ENCODE results near the gene LRG1. TPM values are rescaled to one million over a fixed set of nuclear protein-coding genes. Genes with fewer than 3 reads are reported as not detected.

LRG1 gene
- total RNA-seq, 1 donor from 2014 or later = 0.40 TPM

DNA sequence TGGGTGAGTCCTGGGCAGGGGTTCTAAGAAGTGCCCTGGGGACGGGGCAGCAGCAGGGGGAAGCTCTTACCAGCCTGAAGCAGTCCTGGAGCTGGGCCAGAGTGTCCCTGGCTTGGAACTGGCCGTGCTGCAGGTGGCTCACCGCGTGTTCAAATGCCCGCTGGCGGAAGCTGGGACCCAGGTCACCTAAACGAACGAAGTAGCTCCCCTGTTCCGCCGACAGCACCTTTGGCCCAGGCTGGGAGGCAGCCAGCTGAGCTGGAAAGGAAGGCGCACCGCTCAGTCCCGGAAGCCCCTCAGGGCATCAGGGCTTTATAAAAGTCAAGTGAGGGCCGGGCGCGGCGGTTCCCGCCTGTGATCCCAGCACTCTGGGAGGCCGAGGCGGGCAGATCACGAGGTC, 31.1 kb downstream of the LRG1 start:
- intact Hi-C loops (cut with micrococcal nuclease) = no loop called here
- no peak overlapping the region for H3K27ac Mint-ChIP-seq
- H3K27me3 Mint-ChIP-seq = no peaks in the 10 kb centered on the region
- H3K4me1 Mint-ChIP-seq = peaks cover 8% of the 10 kb centered on the region
- no peak overlapping the region for H3K4me3 Mint-ChIP-seq
- H3K36me3 Mint-ChIP-seq (ENCODE audit: low read depth) = peaks cover 7% of the 10 kb centered on the region
- DNase-seq = no peak
- no peaks in the 10 kb centered on the region for H3K9me3 Mint-ChIP-seq

DNA sequence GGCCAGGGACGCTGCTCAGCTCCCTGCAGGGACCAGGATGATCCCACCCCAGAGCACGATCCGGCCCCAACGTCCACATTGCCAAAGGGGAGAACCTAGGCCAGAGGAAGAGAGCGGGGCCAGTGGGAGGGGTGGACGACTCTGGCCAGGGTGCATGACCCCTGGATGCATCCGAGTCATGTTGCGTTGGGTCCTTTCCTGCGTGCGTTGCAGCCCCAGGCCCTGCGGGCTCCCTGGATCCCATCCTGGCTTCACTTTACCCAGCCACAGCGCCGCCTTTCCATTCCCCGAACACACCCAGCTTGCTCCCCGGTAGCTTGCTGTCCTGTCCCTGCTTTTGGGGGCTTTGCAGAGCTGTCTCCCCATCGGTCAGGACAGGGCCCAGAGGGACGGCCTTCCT, 32.0 kb downstream of the LRG1 start:
- no peak for DNase-seq
- Mint-ChIP-seq H3K9me3 (no peaks in the 10 kb centered on the region), H3K36me3 (ENCODE audit: low read depth) (peaks cover 7% of the 10 kb centered on the region), H3K27ac (no peak overlapping the region), H3K4me3 (no peak overlapping the region), H3K27me3 (no peaks in the 10 kb centered on the region), H3K4me1 (peaks cover 8% of the 10 kb centered on the region)
- intact Hi-C loops (cut with micrococcal nuclease) = no loop called here

DNA sequence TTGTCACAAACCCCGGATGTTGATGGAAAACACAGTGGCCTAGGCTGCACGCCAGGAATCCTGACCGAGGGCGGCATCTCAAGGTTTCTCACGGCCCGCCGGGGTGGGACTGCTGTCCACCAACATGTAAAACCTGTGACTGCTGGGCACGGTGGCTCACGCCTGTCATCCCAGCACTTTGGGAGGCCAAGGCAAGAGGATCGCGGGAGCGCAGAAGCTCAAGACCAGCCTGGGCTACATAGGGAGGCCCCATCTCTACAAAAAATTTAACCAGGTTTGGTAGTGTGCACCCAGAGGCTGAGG, 32.7 kb downstream of the LRG1 start:
- peaks cover 8% of the 10 kb centered on the region for H3K4me1 Mint-ChIP-seq
- no peak overlapping the region for H3K27ac Mint-ChIP-seq
- DNase-seq = no peak
- H3K4me3 Mint-ChIP-seq = no peak overlapping the region
- intact Hi-C loops (cut with micrococcal nuclease) = no loop called here
- H3K36me3 Mint-ChIP-seq (ENCODE audit: low read depth) = peaks cover 8% of the 10 kb centered on the region
- H3K27me3 Mint-ChIP-seq = no peaks in the 10 kb centered on the region
- no peaks in the 10 kb centered on the region for H3K9me3 Mint-ChIP-seq

DNA sequence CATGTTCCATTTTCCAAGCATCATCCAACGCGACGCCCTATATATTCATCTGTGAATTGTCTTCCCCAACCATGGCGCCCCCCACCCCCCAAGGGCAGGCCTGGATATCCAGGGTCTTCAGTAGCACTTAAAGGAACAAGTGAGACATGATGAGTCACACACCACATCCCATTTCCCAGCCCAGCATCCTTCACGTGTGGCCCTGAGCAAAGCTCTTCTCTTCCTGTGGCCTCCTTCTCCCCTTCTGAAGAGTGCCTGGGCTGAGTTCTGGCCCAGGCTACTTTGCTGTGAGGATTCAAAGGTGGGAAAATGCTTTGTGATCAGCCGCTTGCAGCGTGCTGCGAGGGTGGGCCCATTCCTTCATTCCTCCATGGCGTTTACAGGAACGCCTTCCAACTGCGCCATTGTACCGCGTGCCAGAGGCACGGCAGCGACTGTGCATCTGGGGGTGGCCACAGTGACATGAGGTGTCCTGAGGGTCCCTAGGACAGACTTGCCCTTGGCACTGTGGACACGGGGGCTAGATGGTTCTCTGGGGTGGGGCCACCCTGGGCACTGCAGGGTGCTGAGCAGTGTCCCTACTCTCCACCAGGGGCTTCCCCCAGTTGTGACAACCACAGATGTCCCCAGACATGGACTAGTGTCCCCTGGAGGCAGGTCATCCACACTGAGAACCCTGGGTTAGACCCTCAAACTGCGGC, 33.2 kb downstream of the LRG1 start:
- intact Hi-C loops (cut with micrococcal nuclease) = no loop called here

DNA sequence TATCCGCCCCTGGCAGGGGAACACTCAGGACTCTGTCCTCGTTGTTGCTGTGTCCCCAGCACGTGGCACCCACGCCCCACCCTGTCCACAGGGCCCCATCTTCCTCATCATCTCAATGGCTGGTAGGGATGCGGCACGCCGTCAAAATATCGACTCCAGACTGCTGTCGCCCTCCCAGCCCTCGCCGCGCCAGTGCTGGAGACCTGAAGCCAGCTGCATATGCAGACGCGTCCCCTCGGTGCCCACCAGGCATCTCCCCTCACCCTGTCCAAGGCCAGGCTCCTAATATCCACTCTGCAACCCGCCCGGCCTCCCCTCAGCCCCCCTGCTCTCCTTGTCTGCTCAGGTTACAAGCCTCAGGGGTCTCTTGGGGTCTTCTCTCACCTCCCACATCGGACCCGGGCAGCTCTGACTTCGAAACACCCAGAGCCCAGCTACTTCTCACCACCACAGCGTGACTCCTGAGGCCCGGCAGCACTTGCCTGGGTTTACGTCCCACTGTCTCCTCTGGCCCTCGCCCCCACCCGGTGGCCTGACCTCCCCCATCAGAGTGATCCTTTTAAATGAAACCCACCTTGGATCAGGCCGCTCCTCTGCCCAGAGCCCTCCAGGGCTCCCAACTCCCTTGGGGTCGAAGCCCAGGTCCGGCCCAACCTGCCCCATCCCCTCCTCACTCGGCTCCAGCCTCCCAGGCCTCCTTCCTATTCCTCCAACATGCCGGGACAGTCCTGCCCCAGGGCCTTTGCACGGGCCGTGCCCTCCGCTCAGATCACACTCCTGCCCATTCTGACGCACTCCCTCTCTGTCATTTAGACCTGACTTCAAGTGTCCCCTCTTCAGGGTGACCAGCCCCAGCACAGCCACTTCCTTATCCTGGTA, 34.0 kb downstream of the LRG1 start:
- intact Hi-C loops (cut with micrococcal nuclease) = no loop called here
- no peak overlapping the region for H3K4me3 Mint-ChIP-seq
- peaks cover 9% of the 10 kb centered on the region for H3K36me3 Mint-ChIP-seq (ENCODE audit: low read depth)
- no peaks in the 10 kb centered on the region for H3K27me3 Mint-ChIP-seq
- peaks cover 8% of the 10 kb centered on the region for H3K4me1 Mint-ChIP-seq
- no peak for DNase-seq
- no peaks in the 10 kb centered on the region for H3K9me3 Mint-ChIP-seq
- peak overlapping the region; percentile 43 for H3K27ac Mint-ChIP-seq

More for the DNA sequence above, 33.2 kb downstream of the LRG1 start:
- H3K27ac Mint-ChIP-seq = peak overlapping the region; percentile 43
- no peaks in the 10 kb centered on the region for H3K27me3 Mint-ChIP-seq
- no peak for DNase-seq
- H3K4me3 Mint-ChIP-seq = no peak overlapping the region
- H3K4me1 Mint-ChIP-seq = peaks cover 8% of the 10 kb centered on the region
- peaks cover 9% of the 10 kb centered on the region for H3K36me3 Mint-ChIP-seq (ENCODE audit: low read depth)
- no peaks in the 10 kb centered on the region for H3K9me3 Mint-ChIP-seq

DNA sequence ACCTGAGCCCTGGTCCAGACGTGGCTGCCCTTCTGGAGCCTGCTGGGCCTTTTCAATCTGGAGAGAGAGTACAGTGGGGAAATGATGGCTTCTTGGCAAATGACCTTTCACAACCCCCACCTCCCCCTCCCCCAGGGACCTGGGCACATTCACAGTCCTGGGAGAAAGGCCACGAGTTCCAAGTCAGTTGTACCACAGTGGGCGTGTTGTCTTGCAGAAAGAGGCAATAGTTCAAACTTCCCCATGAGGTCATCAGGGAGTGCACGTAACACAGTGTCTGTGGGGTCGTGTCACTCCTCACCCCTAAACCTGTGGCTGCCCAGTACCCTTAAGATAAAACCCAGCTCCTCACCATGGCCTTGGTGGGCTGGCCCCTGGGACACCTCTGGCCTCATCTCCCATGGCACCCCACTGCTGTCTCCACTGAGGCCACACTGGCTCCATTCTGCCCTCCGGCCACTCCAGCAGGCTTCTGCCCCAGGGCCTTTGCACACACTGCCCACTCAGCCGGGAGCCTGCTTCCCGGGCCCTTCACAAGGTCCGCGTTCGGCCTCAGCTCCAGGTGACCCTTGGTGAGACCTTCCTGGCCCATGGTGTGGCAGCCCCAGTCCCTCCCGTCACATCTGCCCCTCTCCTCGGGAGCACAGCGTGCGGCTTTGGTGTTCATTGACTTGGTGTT, 34.8 kb downstream of the LRG1 start:
- intact Hi-C loops (cut with micrococcal nuclease) = no loop called here
- Mint-ChIP-seq H3K9me3 (no peaks in the 10 kb centered on the region), H3K4me3 (no peak overlapping the region), H3K27ac (no peak overlapping the region), H3K4me1 (peaks cover 8% of the 10 kb centered on the region), H3K27me3 (no peaks in the 10 kb centered on the region), H3K36me3 (ENCODE audit: low read depth) (peaks cover 11% of the 10 kb centered on the region)
- DNase-seq = no peak

DNA sequence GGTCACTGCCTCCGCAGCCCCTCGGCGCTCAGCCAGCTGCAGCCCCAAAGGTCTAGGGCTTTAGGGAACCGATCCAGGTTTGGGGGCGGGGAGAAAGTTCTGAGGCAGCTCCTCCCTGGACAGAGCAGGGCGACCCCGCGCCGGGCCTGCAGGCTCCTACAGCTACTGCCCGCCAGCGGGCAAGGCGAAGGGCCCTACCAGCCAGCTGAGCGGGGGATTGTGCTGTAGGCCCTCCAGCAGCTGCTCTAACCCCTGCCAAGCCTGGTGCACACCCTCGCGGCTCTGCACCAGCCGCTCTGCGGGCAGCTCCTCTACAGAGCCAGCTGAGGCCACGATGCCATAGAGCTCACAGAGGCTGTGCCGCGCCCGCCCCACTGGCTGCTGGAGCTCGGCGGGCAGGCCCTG, 35.5 kb downstream of the LRG1 start:
- Mint-ChIP-seq H3K9me3 (no peaks in the 10 kb centered on the region), H3K4me3 (no peak overlapping the region), H3K27ac (no peak overlapping the region), H3K4me1 (peaks cover 8% of the 10 kb centered on the region), H3K36me3 (ENCODE audit: low read depth) (peaks cover 16% of the 10 kb centered on the region), H3K27me3 (no peaks in the 10 kb centered on the region)
- no peak for DNase-seq
- intact Hi-C loops (cut with micrococcal nuclease) = no loop called here

DNA sequence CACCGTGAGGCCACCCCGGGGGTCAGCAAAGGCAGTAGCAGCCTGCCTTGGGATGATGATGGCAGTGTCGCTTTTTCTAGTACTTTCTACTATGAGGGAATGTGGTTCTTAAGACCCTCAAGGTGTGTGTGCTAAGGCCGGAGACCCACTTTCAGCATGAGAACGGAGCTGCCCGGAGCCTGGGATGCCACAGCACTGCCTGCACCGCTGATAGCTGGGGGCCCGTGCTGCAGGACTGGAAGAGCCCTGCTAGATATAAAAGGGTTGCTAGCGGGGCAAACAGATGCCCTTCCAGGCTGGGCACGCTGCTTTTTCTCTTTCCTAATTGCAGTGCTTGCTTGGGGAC, 36.0 kb downstream of the LRG1 start:
- no peaks in the 10 kb centered on the region for H3K9me3 Mint-ChIP-seq
- no peak overlapping the region for H3K27ac Mint-ChIP-seq
- no peak overlapping the region for H3K4me3 Mint-ChIP-seq
- H3K27me3 Mint-ChIP-seq = no peaks in the 10 kb centered on the region
- DNase-seq = no peak
- intact Hi-C loops (cut with micrococcal nuclease) = no loop called here
- H3K36me3 Mint-ChIP-seq (ENCODE audit: low read depth) = peaks cover 17% of the 10 kb centered on the region
- H3K4me1 Mint-ChIP-seq = peaks cover 8% of the 10 kb centered on the region

DNA sequence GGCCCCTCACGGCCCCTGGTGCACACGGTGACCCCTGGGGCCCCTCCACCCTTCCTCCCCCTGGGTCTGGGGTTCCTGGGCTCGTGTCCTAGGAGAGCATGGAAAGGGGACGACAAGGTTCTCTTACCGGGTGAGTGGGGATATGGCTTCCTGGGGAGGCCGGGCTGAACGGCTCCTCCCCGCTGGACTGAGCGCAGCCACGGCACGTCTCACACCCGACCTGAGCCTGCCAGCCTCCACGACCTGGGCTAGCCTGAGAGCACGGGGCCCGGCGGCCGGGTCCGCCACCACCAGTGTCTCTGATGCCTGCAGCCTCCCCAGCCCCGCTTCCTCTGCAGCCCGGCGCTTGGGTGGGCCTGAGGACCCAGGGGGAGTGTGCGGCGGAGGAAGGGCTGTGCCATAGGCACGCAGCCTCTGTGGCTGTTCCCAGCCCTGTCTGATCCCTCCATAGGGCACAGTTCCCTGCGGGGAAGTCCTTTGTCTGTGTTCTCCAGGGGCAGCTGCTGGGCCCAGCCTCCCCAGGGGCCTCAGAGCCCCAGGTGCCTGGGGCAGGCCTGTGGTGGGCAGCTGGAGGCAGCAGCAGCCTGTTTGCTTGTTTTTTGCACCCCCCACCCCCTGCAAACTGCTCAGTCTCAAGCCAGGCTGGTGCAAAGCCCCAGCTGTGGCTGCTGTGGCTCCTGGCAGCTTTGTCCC, 36.6 kb downstream of the LRG1 start:
- Mint-ChIP-seq H3K27ac (no peak overlapping the region), H3K36me3 (ENCODE audit: low read depth) (peaks cover 18% of the 10 kb centered on the region), H3K4me1 (peaks cover 8% of the 10 kb centered on the region), H3K4me3 (no peak overlapping the region), H3K27me3 (no peaks in the 10 kb centered on the region), H3K9me3 (no peaks in the 10 kb centered on the region)
- intact Hi-C loops (cut with micrococcal nuclease) = no loop called here
- no peak for DNase-seq

DNA sequence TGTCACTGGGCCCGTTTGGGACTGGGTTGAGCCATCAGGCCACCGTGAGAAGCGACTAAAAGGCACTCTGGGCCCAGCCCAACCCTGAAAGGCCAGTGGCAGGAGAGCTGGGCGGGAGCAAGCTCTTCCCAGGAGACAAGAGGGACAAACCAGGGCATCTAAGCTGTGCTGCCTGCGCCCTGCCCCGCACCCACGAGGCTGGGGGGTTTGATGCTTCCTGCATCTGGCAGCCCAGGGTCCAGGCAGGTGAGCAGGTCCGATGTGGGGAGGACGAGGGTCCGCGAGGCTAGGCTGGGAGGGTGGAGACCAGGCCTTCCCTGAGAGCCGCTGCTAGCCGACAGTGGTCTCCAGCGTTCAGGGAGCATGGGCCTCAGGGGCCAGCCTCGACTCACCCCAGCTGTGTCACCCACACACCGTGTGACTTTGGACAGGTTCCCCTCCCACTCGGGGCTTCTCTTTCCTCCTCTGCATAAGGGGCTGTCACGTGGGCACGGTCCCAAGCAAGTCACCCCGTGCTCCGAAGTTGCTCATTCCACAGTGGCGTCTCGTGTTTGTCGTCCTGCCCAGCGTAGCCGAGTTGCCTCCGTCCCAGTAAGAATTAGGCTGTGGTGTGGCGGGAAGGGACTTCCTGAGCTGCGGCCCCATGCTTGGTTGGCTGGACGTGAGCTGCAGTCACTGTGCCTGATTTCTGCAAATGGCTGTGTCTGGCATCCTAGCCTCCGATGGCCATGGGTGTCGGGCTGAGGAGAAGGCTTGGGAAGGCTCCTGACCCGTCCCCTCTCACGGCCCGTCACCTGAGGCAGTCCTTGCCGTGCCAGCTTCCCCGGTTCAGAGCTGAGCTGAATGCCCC, 37.3 kb downstream of the LRG1 start:
- Mint-ChIP-seq H3K36me3 (ENCODE audit: low read depth) (peaks cover 18% of the 10 kb centered on the region), H3K9me3 (no peaks in the 10 kb centered on the region)
- intact Hi-C loops (cut with micrococcal nuclease) = no loop called here

DNA sequence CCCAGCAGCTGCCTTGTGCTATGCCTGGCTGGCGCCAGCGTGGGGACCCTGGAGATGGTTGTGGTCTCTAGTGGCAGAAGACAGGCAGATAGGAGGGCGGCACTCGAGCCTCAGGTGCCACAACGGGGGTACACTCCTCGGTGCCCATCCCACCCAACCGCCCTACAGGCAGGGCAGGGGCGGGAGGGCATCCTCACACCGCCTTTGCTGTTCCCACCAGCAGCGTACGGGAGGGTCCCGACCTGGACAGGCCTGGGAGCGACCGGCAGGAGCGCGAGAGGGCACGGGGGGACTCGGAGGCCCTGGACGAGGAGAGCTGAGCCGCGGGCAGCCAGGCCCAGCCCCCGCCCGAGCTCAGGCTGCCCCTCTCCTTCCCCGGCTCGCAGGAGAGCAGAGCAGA, 38.1 kb downstream of the LRG1 start:
- intact Hi-C loops (cut with micrococcal nuclease) = no loop called here

More for the DNA sequence above, 37.3 kb downstream of the LRG1 start:
- H3K4me1 Mint-ChIP-seq = peaks cover 8% of the 10 kb centered on the region
- H3K27ac Mint-ChIP-seq = no peak overlapping the region
- DNase-seq = no peak
- H3K4me3 Mint-ChIP-seq = no peak overlapping the region
- H3K27me3 Mint-ChIP-seq = no peaks in the 10 kb centered on the region

DNA sequence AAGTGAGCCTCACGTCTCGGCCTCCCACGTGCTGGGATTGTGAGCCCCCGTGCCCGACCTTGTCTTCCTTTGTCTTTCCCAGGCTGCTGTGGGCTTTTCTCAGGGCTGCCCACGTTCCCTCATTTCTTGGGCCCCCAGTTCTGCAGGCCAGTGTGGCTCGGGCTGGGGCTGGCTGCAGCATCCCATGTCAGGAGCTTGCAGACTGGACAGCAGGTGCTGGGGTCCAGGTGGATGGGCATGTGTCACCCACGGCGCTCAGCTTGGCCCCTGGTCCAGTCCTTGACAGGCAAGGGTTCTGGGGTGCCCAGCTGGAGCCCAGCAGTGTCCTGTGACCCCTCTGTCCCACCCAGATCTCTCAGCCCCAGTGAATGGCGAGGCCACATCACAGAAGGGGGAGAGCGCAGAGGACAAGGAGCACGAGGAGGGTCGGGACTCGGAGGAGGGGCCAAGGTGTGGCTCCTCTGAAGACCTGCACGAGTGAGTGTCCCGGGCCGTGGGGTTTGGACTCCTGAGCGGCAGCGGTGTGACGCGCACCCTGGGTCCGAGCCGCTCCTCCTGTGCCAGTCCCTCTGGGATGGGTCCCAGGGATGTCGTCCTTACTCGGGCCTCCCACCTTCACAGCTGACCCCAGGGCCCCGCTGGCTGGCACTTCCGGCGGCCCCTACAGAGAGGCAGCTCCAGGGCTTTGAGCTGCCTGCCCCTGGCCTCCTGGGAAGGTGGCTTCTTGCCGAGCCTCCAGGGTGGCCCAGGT, 38.8 kb downstream of the LRG1 start:
- intact Hi-C loops (cut with micrococcal nuclease) = no loop called here
- H3K4me1 Mint-ChIP-seq = peaks cover under 1% of the 10 kb centered on the region

More for the DNA sequence above, 38.1 kb downstream of the LRG1 start:
- Mint-ChIP-seq H3K36me3 (ENCODE audit: low read depth) (peaks cover 18% of the 10 kb centered on the region), H3K27me3 (no peaks in the 10 kb centered on the region), H3K4me1 (peaks cover 7% of the 10 kb centered on the region), H3K27ac (no peak overlapping the region), H3K4me3 (no peak overlapping the region), H3K9me3 (no peaks in the 10 kb centered on the region)
- DNase-seq = no peak

DNA sequence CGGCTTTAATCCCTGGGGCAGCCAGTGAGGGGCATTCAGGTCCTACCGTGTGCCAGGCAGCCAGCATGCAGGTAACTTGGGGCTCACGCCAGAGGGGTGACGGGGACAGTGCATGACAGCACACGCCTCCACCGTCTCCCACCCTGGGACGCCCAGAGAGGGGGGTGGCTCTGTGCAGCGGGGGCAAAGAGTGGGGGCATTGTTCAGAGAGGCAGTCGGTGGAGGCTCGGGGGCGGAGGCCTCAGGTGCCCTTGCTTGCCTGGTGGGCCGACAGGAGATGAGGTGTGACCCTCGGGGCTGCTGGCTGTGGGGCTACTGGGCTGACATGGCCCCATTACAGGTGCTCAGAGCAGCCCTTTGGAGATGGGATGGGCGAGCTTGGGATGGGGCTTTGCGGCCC, 40.0 kb downstream of the LRG1 start:
- H3K27me3 Mint-ChIP-seq = no peaks in the 10 kb centered on the region
- no peak overlapping the region for H3K27ac Mint-ChIP-seq
- intact Hi-C loops (cut with micrococcal nuclease) = no loop called here
- DNase-seq = no peak
- peaks cover 15% of the 10 kb centered on the region for H3K36me3 Mint-ChIP-seq (ENCODE audit: low read depth)
- H3K9me3 Mint-ChIP-seq = no peaks in the 10 kb centered on the region
- H3K4me3 Mint-ChIP-seq = no peak overlapping the region
- no peaks in the 10 kb centered on the region for H3K4me1 Mint-ChIP-seq

More for the DNA sequence above, 38.8 kb downstream of the LRG1 start:
- no peak for DNase-seq
- Mint-ChIP-seq H3K27me3 (no peaks in the 10 kb centered on the region), H3K9me3 (no peaks in the 10 kb centered on the region), H3K36me3 (ENCODE audit: low read depth) (peaks cover 14% of the 10 kb centered on the region), H3K4me3 (no peak overlapping the region), H3K27ac (no peak overlapping the region)
